HG02610 (cell line): Measurements from ENCODE around the gene TEX10.

Source experiments
- ATAC-seq: cut with Tn5 transposase; IDR thresholded peaks from one replicate; pipeline ENCODE4 v1.9.1; 2021; ENCODE audit warnings: mild to moderate bottlenecking, moderate library complexity; ENCODE audit not compliant: unreplicated experiment

Gene TEX10

GRCh38 chr9:100285601-100286000 is 67.1 kb downstream of the TEX10 start:
- ATAC-seq = no peak

- ATAC-seq = no peak
These were observed 67.7 kb downstream of the TEX10 start for GRCh38 chr9:100285080-100285479.

DNA sequence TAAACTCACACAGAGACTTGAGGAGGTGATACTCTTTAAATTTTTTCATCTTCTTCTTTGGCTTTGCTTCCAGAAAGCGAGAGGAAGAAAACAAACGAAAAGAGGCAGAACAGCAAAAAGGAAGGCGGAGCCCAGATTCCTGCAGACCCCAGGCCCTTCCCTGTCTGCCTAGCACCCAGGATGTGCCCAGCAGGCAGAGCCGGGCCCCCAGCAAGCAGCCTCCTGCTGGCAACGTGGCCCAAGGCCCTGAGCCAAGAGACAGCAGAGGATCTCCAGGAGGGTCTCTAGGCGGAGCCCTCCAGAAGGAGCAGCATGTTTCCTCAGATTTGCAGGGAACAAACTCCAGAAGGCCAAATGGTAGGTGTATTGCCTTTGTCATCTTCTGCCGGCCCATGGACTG is 68.5 kb downstream of the TEX10 start:
- no peak for ATAC-seq

- ATAC-seq = no peak
These were observed 70.4 kb downstream of the TEX10 start for GRCh38 chr9:100282388-100282719.

GRCh38 chr9:100281676-100282387 is 70.9 kb downstream of the TEX10 start:
- no peak for ATAC-seq

DNA sequence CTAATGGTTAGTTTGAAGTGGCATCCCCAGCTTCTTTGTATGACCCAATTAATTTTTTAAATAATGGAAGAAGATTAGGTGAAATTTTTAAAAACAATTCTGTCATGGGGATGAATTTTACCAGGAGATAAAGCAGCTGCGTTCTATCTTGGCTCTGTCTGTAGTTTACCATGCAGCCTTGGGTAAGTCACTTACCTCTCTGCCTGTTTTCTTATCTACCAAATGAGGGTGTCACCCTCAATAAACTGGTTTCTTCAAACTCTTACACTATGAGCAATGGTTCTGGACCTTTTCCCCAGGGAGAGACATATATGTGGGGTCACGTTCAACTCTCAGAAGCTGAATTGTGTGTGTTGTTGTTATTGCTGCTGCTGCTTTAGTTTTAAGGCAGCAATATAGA is 71.7 kb downstream of the TEX10 start:
- no peak for ATAC-seq

GRCh38 chr9:100277166-100277979 is 75.4 kb downstream of the TEX10 start:
- no peak for ATAC-seq

DNA sequence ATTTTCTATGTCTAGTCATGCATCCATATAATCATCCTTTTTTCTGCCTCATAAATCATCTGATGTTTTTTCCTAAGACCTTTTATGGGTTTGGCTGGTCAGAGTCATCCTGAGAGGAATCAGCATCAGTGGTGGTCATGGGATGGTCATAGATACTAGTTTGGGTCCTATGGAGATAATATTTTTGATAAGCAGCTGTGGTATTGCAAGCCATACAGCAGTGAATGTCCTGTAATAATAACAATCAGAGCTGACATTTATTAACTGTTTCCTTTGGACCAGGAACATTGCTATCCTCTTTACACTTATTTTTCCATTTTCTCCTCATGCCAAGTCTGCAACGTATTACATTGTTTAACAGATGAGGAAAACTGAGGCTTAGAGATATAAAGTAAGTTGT is 83.1 kb downstream of the TEX10 start:
- no peak for ATAC-seq

GRCh38 chr9:100268271-100268670 is 84.5 kb downstream of the TEX10 start:
- ATAC-seq = no peak

- no peak for ATAC-seq
These were observed 85.5 kb downstream of the TEX10 start for GRCh38 chr9:100267211-100267610.
